Keratinocyte (primary cell): ENCODE measurements around the gene ARRDC3. TPM values are rescaled to one million over a fixed set of nuclear protein-coding genes. Genes with fewer than 3 reads are reported as not detected.

ENCODE experiments used
- DNase-seq: peaks from one replicate; pipeline ENCODE4 v3.0.0-alpha.2; 2011; ENCODE audit warnings: low read depth, missing footprints, low spot score
- FAIRE-seq: peaks from 2 replicates; lab custom pipeline; 2011; peaks lifted over from hg19 to GRCh38; lab: Jason Lieb, UNC
- H2AFZ ChIP-seq: 2 replicates; pipeline ENCODE4 v1.6.0; 2012; ENCODE audit warnings: low read length, control low read depth, inconsistent platforms; ENCODE audit not compliant: control insufficient read depth
- H3K27ac ChIP-seq: 2 replicates; pipeline ENCODE4 v1.5.1; 2011; ENCODE audit warnings: low read length; ENCODE audit not compliant: control insufficient read depth, insufficient read depth
- H3K27me3 ChIP-seq: 3 replicates; pipeline ENCODE4 v1.6.0; 2011; ENCODE audit warnings: low read length; ENCODE audit not compliant: control insufficient read depth, insufficient read depth; ENCODE audit errors: extremely low read depth
- H3K36me3 ChIP-seq, 2 experiments: 2 replicates in 1 of 2; 3 replicates in 1 of 2; pipeline ENCODE4 v1.5.1; 2011; ENCODE audit warnings: low read length in 2 of 2, mild to moderate bottlenecking in 1 of 2; ENCODE audit not compliant: control insufficient read depth in 2 of 2, insufficient read depth in 2 of 2; ENCODE audit errors: extremely low read depth in 1 of 2
- H3K4me1 ChIP-seq: 3 replicates; pipeline ENCODE4 v1.5.1; 2011; ENCODE audit warnings: low read length; ENCODE audit not compliant: control insufficient read depth, insufficient read depth; ENCODE audit errors: extremely low read depth
- H3K4me2 ChIP-seq: 3 replicates; pipeline ENCODE4 v1.6.0; 2011; ENCODE audit warnings: low read depth, low read length; ENCODE audit not compliant: control insufficient read depth, insufficient read depth; ENCODE audit errors: extremely low read depth
- H3K4me3 ChIP-seq, 3 experiments: fragments of 200-600 bp in 1 of 3; sonication (generic) in 1 of 3; 2 replicates in 2 of 3; 3 replicates in 1 of 3; pipeline ENCODE4 v1.5.1; 2011 to 2016; ENCODE audit warnings: low read length in 3 of 3, mild to moderate bottlenecking in 3 of 3, control low read depth in 2 of 3, inconsistent platforms in 1 of 3, low read depth in 1 of 3, mixed read lengths in 1 of 3, mixed run types in 1 of 3, moderate library complexity in 1 of 3; ENCODE audit not compliant: control insufficient read depth in 2 of 3, insufficient read depth in 2 of 3; ENCODE audit errors: extremely low read depth in 1 of 3
- H3K79me2 ChIP-seq: 2 replicates; pipeline ENCODE4 v1.6.0; 2012; ENCODE audit warnings: low read length; ENCODE audit not compliant: control insufficient read depth, insufficient read depth
- H3K9ac ChIP-seq: 3 replicates; pipeline ENCODE4 v1.6.0; 2011; ENCODE audit warnings: low read length; ENCODE audit not compliant: control insufficient read depth, insufficient read depth; ENCODE audit errors: extremely low read depth
- H3K9me1 ChIP-seq: 3 replicates; pipeline ENCODE4 v1.6.0; 2011; ENCODE audit warnings: low read length; ENCODE audit not compliant: control insufficient read depth, insufficient read depth; ENCODE audit errors: extremely low read depth
- H3K9me3 ChIP-seq: 2 replicates; pipeline ENCODE4 v1.5.1; 2012; ENCODE audit warnings: low read depth, low read length; ENCODE audit not compliant: control insufficient read depth
- H4K20me1 ChIP-seq: 3 replicates; pipeline ENCODE4 v1.6.0; 2011; ENCODE audit warnings: low read length; ENCODE audit not compliant: control insufficient read depth, insufficient read depth; ENCODE audit errors: extremely low read depth
- EZH2 ChIP-seq: IDR thresholded peaks from one replicate; pipeline ENCODE4 v1.6.1; 2012; ENCODE audit warnings: inconsistent platforms, mild to moderate bottlenecking, low read length, moderate library complexity
- dilution Hi-C: fragments of 300-500 bp; cut with MboI; formaldehyde crosslinking; loops from one replicate; pipeline ENCODE4 v1.7.0; 2020; ENCODE audit warnings: low sequenced_read_pairs; ENCODE audit not compliant: extremely low pct_ligation_motif_present
- polyA plus RNA-seq, 5 experiments: library from polyadenylated mRNA; depleted of rRNA in 3 of 5; stranded (reverse) in 3 of 5; stranded (forward) in 1 of 5; unstranded in 1 of 5; fragments of >200 nt; gene quantifications; 1 replicate in 1 of 5; 2 replicates in 3 of 5; 3 replicates in 1 of 5; pipeline versions ENCODE4 v1.2.1 to v1.2.3, GENCODE V29; 2011 to 2012; ENCODE audit warnings: missing spikeins in 2 of 5, low read depth in 1 of 5, low replicate concordance in 1 of 5
- TF ChIP-seq, protein P1 (sequence below), 3 experiments: IDR thresholded peaks in 1 of 3; conservative IDR thresholded peaks in 1 of 3; optimal IDR thresholded peaks in 1 of 3; 2 replicates in 2 of 3; 3 replicates in 1 of 3; pipeline versions ENCODE3 to v1.5.1; 2011; ENCODE audit warnings: low read length in 3 of 3, mild to moderate bottlenecking in 3 of 3, moderate library complexity in 2 of 3, control low read depth in 1 of 3, inconsistent platforms in 1 of 3; ENCODE audit not compliant: insufficient read depth in 2 of 3; ENCODE audit errors: extremely low read depth in 1 of 3

The ARRDC3 gene
- polyA plus RNA-seq, 1 donor (not counting 4 experiments of a cell fraction or from before 2014, with no cell fraction given): 8.9 TPM

DNA sequence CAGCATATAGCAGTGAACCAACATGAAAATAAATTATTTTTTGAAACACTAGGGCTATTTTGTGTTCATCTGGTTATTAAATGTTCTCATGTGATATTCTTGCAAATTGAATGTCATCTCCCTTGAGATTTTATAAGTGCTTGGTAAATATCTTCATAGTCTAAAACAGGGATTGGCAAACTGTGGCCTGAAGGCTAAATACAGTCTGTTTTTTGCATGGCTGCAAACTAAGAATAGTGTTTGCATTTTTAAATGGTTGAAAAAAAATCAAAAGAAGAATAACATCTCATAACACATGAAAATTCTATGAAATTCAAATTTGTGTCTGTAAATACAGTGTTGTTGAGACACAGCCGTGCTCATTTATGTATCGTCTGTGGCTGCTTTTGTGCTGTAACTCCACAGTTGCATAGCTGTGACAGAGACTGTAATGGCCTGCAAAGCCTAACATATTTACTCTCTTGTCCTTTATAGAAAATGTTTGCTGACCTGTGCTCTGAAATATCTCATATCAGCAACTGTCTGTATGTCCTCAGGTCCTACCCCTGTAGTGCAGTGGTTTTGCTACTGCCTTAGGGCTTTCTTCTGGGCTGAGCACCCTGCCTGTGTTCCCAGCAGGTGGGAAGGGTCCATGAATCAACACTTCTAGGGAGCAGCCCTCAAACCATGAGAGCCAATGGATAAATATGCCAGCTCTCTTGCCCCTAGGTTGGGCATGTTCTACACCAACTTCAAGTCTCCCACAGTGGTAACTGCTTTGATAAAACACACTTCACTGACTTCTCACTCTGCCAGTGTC lies 41.7 kb upstream of the ARRDC3 start:
- DNase-seq (no peak), FAIRE-seq (no peak)
- H4K20me1 ChIP-seq: no peaks in the 10 kb centered on the region
- H3K4me1 ChIP-seq: no peaks in the 10 kb centered on the region
- no peaks in the 10 kb centered on the region for H3K9me1 ChIP-seq
- H3K36me3 ChIP-seq: no peaks in the 10 kb centered on the region
- H3K79me2 ChIP-seq: no peaks in the 10 kb centered on the region
- H3K27ac ChIP-seq: no peak overlapping the region
- TF ChIP-seq, protein P1, sequence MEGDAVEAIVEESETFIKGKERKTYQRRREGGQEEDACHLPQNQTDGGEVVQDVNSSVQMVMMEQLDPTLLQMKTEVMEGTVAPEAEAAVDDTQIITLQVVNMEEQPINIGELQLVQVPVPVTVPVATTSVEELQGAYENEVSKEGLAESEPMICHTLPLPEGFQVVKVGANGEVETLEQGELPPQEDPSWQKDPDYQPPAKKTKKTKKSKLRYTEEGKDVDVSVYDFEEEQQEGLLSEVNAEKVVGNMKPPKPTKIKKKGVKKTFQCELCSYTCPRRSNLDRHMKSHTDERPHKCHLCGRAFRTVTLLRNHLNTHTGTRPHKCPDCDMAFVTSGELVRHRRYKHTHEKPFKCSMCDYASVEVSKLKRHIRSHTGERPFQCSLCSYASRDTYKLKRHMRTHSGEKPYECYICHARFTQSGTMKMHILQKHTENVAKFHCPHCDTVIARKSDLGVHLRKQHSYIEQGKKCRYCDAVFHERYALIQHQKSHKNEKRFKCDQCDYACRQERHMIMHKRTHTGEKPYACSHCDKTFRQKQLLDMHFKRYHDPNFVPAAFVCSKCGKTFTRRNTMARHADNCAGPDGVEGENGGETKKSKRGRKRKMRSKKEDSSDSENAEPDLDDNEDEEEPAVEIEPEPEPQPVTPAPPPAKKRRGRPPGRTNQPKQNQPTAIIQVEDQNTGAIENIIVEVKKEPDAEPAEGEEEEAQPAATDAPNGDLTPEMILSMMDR (optimal IDR thresholded peaks at IDR 0.05 in 1 of 3, IDR thresholded peaks at IDR 0.05 in 1 of 3, conservative IDR thresholded peaks at IDR 0.05 in 1 of 3; ENCODE audit: extremely low read depth in 1 of 3, insufficient read depth in 2 of 3, low read length in 3 of 3): no peak
- TF ChIP-seq EZH2: no peak
- no peak overlapping the region for H2AFZ ChIP-seq
- no peak overlapping the region for H3K4me3 ChIP-seq
- H3K4me2 ChIP-seq: no peak overlapping the region
- no peaks in the 10 kb centered on the region for H3K27me3 ChIP-seq
- H3K9me3 ChIP-seq: no peaks in the 10 kb centered on the region
- dilution Hi-C loops: no loop called here
- no peak overlapping the region for H3K9ac ChIP-seq

DNA sequence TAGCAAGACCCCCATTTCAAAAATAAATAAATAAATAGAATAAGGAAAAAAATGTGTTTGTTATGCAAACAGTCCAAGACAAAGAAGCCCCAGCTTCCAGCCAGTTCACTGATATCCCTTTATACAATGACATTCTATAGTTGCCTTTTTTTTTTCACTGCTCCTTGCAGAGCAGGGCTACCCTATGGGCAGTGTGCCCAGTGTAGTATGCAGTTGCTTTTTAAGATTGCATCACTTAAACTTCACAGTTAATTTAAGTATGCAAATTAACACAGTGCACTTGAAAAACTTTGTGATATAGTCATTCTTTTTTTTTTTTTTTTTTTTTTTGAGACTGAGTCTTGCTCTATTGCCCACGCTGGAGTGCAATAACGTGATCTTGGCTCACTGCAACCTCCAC lies 40.8 kb upstream of the ARRDC3 start:
- H2AFZ ChIP-seq: no peak overlapping the region
- no peaks in the 10 kb centered on the region for H3K9me3 ChIP-seq
- H3K4me2 ChIP-seq: no peak overlapping the region
- dilution Hi-C loops: no loop called here
- H3K27ac ChIP-seq: no peak overlapping the region
- H3K27me3 ChIP-seq: no peaks in the 10 kb centered on the region
- no peak overlapping the region for H3K4me3 ChIP-seq
- no peaks in the 10 kb centered on the region for H3K9me1 ChIP-seq
- H3K79me2 ChIP-seq: no peaks in the 10 kb centered on the region
- H3K36me3 ChIP-seq: no peaks in the 10 kb centered on the region
- no peak for TF ChIP-seq EZH2
- TF ChIP-seq, protein P1 (optimal IDR thresholded peaks at IDR 0.05 in 1 of 3, IDR thresholded peaks at IDR 0.05 in 1 of 3, conservative IDR thresholded peaks at IDR 0.05 in 1 of 3; ENCODE audit: extremely low read depth in 1 of 3, insufficient read depth in 2 of 3, low read length in 3 of 3): no peak
- H3K4me1 ChIP-seq: no peaks in the 10 kb centered on the region
- no peaks in the 10 kb centered on the region for H4K20me1 ChIP-seq
- DNase-seq (no peak), FAIRE-seq (no peak)
- no peak overlapping the region for H3K9ac ChIP-seq
